Mesenteric fat pad (tissue), 1 donor: ENCODE results near the gene PSMB3. TPM values are rescaled to one million over a fixed set of nuclear protein-coding genes. Genes with fewer than 3 reads are reported as not detected.

ENCODE experiments used
- DNase-seq: peaks from one replicate; pipeline ENCODE4 v3.0.0-alpha.2; 2020; ENCODE audit warnings: low spot score
- total RNA-seq: library from RNA; stranded (reverse); fragmentation: NEBNext Ultra II Directional; extraction: Animal tissue kit (Norgen Biotek cat#: 25700); gene quantifications from one replicate; pipeline ENCODE4 v1.2.1, GENCODE V29; 2021
- donor health status: DM: yes; HTN: yes; CAD: no.

The PSMB3 gene
- total RNA-seq, 1 donor from 2014 or later, result 145 TPM

DNA sequence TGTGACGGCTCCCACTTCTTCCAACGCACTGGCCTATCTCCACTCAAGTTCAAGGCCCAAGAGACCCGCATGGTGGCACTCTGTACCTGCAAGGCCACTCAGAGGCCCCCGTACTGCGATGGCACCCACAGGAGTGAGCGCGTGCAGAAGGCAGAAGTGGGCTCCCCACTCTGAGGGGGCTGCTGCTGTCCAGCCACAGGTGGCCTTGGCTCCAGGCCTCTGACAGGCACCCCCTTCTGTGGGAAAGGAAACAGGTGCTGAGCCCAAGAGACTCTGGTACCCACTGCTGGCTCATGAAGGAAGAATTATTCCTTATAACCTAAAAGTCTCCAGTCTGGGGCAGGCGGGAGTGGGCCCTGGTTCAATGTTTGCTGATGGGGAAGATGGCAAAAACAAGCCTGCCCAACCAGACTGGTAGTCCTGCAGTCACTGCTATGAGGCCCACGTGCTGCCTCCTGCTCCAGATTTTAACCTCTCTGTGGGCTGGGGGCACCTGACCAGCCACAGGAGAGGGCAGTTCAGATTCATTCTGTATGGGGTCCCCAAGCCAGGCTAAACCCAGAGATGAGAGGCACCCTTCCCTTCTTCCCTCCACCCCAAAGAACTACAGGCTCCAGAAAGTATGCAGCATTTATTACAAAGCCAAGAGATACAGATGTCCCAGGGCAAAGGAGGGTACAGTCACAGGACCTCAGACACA, 19.1 kb upstream of the PSMB3 start:
- DNase-seq, result no peak

DNA sequence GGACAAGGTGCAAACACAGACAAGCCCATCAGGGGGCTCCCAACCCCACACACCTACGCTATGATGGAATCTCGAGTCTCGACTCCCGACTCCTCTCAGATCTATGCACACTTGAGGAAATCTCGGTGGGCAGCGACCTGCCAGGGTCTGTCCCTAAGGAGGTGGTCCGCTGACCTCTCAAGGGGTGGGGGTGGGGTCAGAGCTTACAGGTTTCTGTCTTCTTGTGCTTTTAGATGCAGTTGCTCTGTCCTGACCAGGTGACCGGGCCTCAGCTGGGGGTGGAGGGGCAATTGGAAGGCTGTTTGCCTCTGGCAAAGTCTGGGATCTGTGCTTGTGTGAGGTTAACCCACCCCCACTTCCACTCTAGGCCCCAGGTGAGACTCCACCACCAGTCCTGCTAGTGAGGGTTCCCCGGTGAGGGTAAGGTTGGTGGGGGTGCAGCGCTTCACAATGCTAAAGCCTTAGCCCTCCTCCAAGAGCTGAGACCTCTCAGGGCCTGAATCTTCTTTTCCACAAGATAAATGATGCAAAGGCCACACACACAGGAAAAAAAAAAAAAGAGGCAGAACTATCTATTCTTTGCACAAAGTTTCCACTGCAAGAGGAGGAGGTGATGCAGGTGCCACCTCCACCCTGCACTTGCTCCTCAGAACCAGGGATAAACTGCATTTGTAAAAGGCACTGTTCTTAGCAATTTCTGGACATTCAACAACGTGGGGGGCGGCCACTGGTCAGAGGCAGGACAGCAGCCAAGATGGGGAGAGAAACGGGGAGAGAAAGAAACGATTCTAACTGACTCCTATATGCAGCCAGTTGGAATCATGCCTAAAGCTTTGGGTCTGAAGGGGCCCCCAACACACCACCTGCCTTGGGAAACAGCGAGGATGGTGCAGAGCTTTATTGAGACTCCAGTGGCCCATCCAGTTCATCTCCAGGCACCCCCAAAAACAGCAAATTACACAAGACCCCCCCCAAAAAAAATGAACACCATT, 18.3 kb upstream of the PSMB3 start:
- no peak for DNase-seq

DNA sequence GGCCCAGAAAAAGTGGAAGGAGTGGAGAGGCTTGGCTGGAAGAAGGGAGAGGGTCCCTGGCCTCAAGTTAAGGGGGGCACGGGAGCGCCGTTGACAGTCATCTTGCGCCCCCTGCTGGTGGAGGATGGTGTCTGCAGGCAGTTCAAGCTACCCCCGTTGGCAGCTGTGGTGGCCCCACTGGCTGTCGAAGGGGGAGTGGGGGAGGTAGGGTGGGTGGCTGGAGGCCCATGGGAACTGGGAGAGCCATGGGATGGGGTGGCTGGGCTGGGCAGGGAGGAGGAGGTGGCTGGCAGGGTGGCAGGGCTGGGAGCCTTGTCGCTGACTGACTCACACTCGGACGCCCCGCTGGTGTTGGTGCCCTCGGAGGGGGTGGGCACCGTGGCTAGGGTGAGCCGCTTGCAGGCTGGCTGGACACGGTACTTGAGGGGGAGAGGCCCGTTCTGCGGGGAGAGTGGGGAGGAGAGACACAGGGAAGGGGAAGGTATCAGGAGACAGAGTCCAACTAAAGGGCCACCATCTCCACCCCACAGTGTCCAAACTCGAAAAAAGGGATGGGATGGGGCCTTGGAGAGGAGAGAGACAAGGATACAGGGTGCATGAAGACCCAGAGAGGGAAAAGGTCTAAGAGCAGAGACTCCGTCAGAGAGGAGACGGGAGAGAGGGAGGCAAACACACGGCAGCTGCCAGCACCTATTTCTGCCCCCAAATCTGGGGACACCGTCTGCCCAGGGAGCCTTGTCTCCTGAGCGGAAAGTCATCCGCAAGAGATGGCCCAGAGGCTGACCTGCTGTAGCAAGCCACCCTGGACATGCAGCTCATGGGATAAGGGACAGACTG, 17.2 kb upstream of the PSMB3 start:
- no peak for DNase-seq

- no peak for DNase-seq
Measured at GRCh38 chr17:38738007-38738662, 14.4 kb upstream of the PSMB3 start.

DNA sequence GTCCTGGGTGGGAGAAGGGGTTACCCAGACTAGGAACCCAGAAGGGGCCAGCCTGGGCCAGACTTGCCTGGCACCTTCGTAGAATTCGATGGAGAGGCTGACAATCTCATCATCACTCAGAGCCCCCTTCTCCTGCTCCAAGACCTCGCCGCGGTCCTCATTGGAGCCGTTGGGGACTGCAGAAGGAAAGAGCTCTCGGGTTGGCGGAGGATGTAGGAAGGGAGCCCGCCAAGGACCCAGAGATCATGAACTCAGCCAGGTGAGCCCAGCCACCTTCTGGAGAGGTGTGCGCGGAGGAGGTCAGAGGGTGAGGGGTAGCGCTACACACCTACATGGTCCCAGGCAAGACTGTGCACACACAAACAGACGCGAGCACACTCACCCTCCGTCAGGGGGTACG, 13.9 kb upstream of the PSMB3 start:
- no peak for DNase-seq

DNA sequence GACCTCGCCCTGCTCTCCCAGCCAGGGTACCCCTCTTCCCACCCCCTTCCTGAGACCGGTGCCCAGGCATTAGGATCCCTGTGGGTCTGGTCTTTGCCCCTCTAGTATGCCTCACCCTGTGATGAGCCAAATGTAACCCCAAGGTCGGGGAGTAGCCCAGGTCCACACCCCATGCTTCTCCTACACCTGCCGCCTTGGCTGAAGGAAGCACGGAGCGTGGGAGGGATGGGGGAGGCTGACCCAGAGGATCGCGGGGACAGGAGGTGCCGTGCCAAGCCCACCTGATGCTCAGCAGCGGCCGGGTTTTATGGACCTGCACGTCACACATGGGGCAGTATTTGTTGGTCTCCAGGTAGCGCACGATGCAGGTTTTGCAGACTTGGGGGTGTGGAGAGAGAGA, 13.2 kb upstream of the PSMB3 start:
- no peak for DNase-seq

GRCh38 chr17:38740044-38740443, 12.5 kb upstream of the PSMB3 start:
- no peak for DNase-seq

GRCh38 chr17:38740806-38741205, 11.7 kb upstream of the PSMB3 start:
- no peak for DNase-seq

DNA sequence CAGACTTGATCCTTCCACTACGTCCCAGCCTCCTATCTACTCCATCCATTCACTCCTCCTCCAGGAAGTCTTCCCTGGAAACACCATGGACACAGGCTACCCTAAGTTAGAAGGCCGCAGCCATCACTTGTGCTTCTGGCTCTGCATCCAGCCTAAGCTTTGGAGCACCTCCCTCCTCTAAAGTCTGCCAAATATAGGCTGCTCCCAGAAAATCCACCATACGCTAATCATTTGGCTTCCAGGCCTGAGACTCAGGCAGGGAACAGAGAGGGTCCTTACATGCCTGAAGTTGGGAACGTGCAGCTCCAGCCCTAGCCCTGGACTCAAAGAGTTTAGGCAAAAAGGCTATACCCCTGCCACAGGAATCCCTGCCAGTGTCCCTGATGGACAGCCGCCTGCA, 11.1 kb upstream of the PSMB3 start:
- DNase-seq, result no peak

DNA sequence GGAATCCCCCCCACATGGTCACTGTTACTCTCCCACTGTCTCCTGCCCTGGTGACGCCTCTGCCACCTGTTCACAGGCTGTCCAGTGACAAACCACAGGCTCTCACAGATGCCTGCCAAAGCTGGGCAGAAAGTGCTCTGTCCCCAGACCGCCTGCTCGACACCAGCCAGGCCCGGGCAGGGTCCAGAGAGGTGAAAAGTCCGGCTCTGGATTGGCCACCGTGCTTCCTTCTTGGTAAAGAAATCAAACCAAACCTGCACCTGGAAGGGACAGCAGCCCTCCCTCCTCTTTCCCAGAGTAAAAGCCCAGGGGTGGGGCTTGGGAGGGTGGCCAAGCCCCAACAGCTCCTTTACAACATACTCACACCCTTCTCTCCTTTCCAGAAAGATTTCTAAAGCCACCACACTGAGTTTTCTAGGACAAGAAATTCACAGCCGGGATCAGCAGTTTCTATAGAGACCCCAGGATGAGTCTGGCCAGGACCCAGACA, 10.6 kb upstream of the PSMB3 start:
- DNase-seq, result no peak

GRCh38 chr17:38742411-38743308, 9.9 kb upstream of the PSMB3 start:
- DNase-seq, result no peak

DNA sequence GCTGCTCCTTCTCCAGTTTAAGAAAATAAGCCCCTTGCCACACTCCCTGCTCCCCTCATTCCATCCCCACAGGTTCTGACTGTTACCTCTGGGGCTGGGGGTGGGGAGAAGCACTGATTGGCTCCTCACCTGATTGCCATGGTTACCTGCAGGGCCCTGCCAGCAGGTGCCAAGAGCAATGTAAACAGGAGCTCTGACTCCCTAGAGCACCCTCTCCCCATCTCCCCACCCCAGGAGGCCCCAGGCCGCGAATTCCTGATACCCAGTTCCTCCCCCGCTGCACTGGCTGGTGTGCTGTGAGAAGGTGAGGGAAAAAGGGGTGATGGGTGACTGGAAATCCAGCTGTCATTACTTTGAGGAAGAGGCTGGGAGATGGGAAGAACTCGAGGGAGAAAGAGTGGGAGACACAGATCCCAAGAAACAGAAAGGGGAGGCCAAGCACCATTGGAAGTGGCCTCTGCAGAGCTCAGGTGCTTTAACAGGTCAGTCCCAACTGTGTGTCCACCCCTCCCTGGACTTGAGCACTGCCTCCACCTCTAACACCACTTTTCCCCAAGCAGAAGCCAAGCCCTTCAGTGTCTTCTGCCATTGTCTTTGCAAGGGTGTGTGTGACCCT, 8.9 kb upstream of the PSMB3 start:
- no peak for DNase-seq

- no peak for DNase-seq
Measured at GRCh38 chr17:38745545-38745944, 7.0 kb upstream of the PSMB3 start.

DNA sequence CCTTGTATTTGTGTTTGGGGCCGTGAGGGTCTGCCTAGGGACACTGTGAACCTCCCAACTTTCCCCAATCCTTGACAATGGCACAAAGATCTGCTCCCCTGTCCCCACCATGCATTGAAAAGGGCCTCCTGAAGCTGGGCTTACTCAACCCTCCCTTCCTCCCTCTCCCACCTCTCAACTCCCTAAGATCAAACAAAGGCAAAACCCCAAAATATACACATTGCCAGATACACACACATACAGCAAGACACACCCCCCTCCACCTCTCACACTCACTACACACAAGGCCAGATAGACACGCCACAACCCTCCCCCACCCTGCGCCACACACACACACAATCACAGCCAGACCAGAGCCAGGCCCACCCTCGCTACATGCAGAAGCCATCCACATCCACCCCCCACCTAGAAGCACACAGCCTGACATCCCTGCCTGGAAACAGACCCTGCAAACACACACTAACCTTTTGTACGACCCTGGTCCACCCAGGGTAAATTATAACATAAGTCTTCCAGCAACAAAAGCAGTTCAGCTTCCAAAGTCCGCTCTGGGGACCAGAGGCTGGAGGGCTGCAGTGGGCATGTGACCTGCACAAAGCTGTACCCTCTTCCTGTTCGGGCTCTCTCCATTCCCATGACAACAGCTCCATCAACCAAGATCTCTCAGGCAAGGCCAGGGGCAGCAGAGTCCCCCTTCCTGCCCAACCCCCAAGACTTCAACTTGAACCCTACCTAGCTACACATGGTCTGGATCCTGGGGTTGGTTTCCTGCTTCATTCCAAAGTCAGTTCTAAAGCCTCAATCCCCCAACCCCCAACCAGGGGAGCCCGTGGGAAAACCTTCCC, 6.3 kb upstream of the PSMB3 start:
- DNase-seq, result no peak

DNA sequence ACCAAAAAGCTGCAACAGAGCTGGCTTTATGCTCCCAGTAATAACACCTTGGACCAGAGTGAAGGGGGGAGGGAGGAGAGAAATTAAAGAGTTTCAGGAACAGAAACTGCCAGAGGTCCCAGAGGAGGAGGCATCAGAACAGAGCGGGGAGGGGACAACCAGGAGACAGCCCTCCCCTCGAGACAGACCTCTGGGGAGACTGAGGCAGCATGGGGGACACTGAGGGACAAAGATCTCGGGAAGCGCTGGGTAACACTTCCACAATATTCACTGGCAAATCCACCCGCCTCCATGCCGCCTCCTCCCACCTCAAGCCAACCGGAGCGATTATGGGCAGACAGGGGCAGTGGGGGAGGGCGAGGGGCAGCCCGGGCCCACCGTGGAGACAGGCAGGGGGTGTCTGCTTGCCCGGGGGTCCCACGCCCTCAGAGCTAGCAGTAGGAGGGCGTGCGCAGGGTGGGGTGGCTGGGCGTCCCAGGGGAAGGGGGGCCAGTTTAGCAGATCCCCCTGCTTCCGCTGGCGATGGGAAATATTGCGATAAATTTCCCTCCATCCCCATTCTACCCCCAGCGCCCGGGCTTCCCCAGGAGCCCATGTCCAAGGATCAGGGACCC, 5.6 kb upstream of the PSMB3 start:
- DNase-seq, result no peak

DNA sequence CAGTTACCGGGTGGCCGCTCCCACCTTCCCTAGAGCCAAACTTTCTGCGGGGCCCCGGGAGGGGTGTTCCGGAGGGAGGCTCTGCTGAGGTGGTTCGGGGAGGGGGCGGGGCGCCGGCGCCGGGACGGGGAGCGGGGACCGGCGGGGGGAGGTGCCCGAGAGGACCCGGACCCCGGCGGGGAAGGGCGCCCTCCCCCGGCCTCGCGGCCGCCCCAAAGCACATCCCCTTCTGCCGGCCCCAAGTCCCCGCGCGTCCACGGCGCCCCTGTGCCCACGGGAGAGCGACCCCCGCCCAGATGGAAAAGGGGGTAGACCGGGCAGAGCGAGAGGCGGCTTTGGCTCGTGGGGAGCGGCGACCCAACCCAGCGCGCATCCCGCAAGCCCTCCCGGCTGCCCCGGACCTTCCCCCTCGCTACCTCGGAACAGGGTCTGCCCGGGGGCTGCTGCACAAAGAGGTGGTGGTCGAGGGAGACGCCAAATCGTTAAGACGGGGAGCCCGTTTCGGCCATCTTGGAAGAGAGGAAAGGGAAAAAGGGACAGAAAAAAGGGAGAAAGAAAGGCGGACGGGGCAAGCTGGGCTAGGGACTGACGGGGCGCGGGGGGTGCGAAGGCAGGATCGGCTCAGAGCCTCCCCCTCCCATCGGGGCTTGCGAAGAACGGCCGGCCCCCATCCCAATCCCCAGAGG, 4.9 kb upstream of the PSMB3 start:
- no peak for DNase-seq

GRCh38 chr17:38748149-38748891, 4.2 kb upstream of the PSMB3 start, which contains the start of gene PCGF2:
Gene PCGF2 (minus strand): TSS chr17:38748336. CDS start chr17:38740402, 7,934 bp downstream.
- DNase-seq, result no peak
